ENCODE results near the gene ZNF385C. TPM values are rescaled to one million over a fixed set of nuclear protein-coding genes. Genes with fewer than 3 reads are reported as not detected.

Gene ZNF385C
- total and polyA plus RNA-seq, 2 of the 13 experiments (the other 11 are each of a cell fraction or from before 2014, with no cell fraction given): 2.3 to 6.1 TPM

GRCh38 chr17:42087736-42088705 lies 10.3 kb downstream of the ZNF385C start (continued):
- TF ChIP-seq ZNF484 (CRISPR knock-in tag; IDR thresholded peaks at IDR 0.05; ENCODE audit: borderline replicate concordance, low read depth) (no peak), NFE2L2 (IDR thresholded peaks at IDR 0.05; ENCODE audit: low read length) (no peak), MEIS1 (CRISPR knock-in tag; IDR thresholded peaks at IDR 0.05; ENCODE audit: borderline replicate concordance) (no peak; the same call in 1 of the 2 replicates), ZKSCAN1 (IDR thresholded peaks at IDR 0.05; ENCODE audit: low read length) (no peak), ZNF775 (CRISPR knock-in tag; IDR thresholded peaks at IDR 0.05; ENCODE audit: borderline replicate concordance) (no peak), ADNP (CRISPR knock-in tag; IDR thresholded peaks at IDR 0.05) (peak; percentile 95), MED8 (CRISPR knock-in tag; IDR thresholded peaks at IDR 0.05; ENCODE audit: insufficient replicate concordance) (no peak), KLF9 (CRISPR knock-in tag; IDR thresholded peaks at IDR 0.05; ENCODE audit: low read depth) (no peak), SRSF9 (IDR thresholded peaks at IDR 0.05; ENCODE audit: borderline replicate concordance, insufficient read depth, low read depth, low read length, poor library complexity, severe bottlenecking) (no peak), PHF20 (CRISPR knock-in tag; IDR thresholded peaks at IDR 0.05) (0 out of 2 replicates have a peak, but pooled peaks have one; percentile 17), ZNF33B (CRISPR knock-in tag; IDR thresholded peaks at IDR 0.05) (no peak), MAF1 (CRISPR knock-in tag; IDR thresholded peaks at IDR 0.05; ENCODE audit: borderline replicate concordance) (no peak), MXD4 (CRISPR knock-in tag; IDR thresholded peaks at IDR 0.05) (no peak), TBL1XR1 (IDR thresholded peaks at IDR 0.05; ENCODE audit: borderline replicate concordance, low read length, partially characterized antibody) (no peak), ZNF543 (CRISPR knock-in tag; IDR thresholded peaks at IDR 0.05) (no peak), TGIF2 (CRISPR knock-in tag; IDR thresholded peaks at IDR 0.05) (0 out of 2 replicates have a peak, but pooled peaks have one; percentile 39), MTA3 (CRISPR knock-in tag; IDR thresholded peaks at IDR 0.05) (no peak), FUBP1 (CRISPR knock-in tag; IDR thresholded peaks at IDR 0.05; ENCODE audit: borderline replicate concordance) (no peak), ATRX (CRISPR knock-in tag; IDR thresholded peaks at IDR 0.05; ENCODE audit: borderline replicate concordance) (no peak)
- TF ChIP-seq, protein P1, sequence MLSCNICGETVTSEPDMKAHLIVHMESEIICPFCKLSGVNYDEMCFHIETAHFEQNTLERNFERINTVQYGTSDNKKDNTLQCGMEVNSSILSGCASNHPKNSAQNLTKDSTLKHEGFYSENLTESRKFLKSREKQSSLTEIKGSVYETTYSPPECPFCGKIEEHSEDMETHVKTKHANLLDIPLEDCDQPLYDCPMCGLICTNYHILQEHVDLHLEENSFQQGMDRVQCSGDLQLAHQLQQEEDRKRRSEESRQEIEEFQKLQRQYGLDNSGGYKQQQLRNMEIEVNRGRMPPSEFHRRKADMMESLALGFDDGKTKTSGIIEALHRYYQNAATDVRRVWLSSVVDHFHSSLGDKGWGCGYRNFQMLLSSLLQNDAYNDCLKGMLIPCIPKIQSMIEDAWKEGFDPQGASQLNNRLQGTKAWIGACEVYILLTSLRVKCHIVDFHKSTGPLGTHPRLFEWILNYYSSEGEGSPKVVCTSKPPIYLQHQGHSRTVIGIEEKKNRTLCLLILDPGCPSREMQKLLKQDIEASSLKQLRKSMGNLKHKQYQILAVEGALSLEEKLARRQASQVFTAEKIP (CRISPR knock-in tag; IDR thresholded peaks at IDR 0.05; ENCODE audit: borderline replicate concordance): no peak
- TF ChIP-seq, protein P2, sequence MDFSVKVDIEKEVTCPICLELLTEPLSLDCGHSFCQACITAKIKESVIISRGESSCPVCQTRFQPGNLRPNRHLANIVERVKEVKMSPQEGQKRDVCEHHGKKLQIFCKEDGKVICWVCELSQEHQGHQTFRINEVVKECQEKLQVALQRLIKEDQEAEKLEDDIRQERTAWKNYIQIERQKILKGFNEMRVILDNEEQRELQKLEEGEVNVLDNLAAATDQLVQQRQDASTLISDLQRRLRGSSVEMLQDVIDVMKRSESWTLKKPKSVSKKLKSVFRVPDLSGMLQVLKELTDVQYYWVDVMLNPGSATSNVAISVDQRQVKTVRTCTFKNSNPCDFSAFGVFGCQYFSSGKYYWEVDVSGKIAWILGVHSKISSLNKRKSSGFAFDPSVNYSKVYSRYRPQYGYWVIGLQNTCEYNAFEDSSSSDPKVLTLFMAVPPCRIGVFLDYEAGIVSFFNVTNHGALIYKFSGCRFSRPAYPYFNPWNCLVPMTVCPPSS (IDR thresholded peaks at IDR 0.05): no peak
- TF ChIP-seq, protein P3, sequence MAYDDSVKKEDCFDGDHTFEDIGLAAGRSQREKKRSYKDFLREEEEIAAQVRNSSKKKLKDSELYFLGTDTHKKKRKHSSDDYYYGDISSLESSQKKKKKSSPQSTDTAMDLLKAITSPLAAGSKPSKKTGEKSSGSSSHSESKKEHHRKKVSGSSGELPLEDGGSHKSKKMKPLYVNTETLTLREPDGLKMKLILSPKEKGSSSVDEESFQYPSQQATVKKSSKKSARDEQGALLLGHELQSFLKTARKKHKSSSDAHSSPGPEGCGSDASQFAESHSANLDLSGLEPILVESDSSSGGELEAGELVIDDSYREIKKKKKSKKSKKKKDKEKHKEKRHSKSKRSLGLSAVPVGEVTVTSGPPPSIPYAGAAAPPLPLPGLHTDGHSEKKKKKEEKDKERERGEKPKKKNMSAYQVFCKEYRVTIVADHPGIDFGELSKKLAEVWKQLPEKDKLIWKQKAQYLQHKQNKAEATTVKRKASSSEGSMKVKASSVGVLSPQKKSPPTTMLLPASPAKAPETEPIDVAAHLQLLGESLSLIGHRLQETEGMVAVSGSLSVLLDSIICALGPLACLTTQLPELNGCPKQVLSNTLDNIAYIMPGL (CRISPR knock-in tag; IDR thresholded peaks at IDR 0.05; ENCODE audit: borderline replicate concordance in 1 of 2, low read depth in 1 of 2): no peak
